ENCODE data around the gene DNAJC24. TPM values are rescaled to one million over a fixed set of nuclear protein-coding genes. Genes with fewer than 3 reads are reported as not detected.

Gene DNAJC24
- total RNA-seq, 1 donor from 2014 or later, result 13.8 TPM

DNA sequence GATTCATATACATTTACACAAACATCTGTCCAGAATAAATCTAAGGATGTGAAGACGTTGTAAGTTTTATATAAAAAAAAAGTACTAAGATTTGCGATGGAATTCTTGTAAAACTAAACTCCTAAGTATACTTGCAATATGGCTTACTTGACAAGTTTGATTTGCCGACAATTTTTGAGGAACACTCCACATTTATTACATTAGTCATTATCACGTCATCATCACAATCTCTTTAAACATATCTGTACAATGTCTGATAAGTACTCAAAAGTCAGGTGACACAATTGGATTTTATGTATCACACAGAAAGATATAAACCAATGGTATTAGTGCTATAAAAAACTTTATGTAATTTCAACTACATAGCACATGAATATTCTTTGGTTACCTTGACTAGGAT lies 109.4 kb downstream of the DNAJC24 start:
- no peak for DNase-seq (ENCODE audit: extremely low read depth, low read depth, low spot score)

DNA sequence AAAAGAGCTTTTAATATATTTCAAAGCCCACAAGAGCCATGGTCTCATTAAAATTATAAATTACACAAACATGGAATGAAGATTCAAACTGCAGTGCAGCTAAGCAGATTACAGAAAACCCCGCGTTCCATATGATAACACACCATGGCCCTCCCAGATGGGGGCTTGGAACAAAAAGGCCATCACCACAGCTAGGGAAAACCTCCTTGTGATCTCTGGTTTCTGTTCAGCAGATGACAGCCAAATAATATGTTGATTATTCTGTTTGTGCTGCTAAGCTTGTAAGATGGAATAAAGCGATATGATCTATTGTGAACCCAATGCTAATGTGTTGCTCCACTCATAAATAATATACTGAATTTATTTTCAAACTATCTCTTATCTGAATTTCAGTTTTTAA lies 111.3 kb downstream of the DNAJC24 start:
- DNase-seq (ENCODE audit: extremely low read depth, low read depth, low spot score), result no peak

Other genes with a start within 250 kb of the DNAJC24 start
- not detected in 2 replicates for gene DCDC1, start 121 bp upstream of the DNAJC24 start, total RNA-seq
- 3.9 and 6.0 TPM in 2 replicates for gene IMMP1L, start 139.8 kb downstream of the DNAJC24 start, total RNA-seq
- gene ELP4, start 139.9 kb downstream of the DNAJC24 start, total RNA-seq, result 17.3 and 24.0 TPM in 2 replicates